Spleen (tissue), 7 donors: ENCODE measurements around the gene GABRG3.

ENCODE experiments used
- CTCF ChIP-seq, 11 experiments: fragments of 200-600 bp in 7 of 11; fragments of 450-650 bp in 4 of 11; sonication (generic) in 4 of 11; IDR thresholded peaks in 8 of 11; conservative IDR thresholded peaks in 3 of 11; 1 replicate in 7 of 11; 2 replicates in 4 of 11; pipeline versions ENCODE4 v1.4.0 to v1.8.0; 2016 to 2021; ENCODE audit warnings: antibody characterized with exemption in 11 of 11, inconsistent platforms in 4 of 11, mild to moderate bottlenecking in 1 of 11
- POLR2A ChIP-seq, 3 donors: fragments of 450-650 bp; IDR thresholded peaks; one replicate each; pipeline ENCODE4 v1.5.1; 2017; ENCODE audit warnings: antibody characterized with exemption in 3 of 3, mild to moderate bottlenecking in 1 of 3
- donor health status: DM: no; HTN: no; CAD: no; lungs with moderate emphysema.
- donor health status: DM: no; HTN: no; CAD: no.
- donor health status: DM: no; HTN: no; CAD: no.

GRCh38 chr15:27473845-27474244 lies 502.9 kb downstream of the GABRG3 start:
- TF ChIP-seq CTCF (IDR thresholded peaks at IDR 0.05 in 8 of 11, conservative IDR thresholded peaks at IDR 0.05 in 3 of 11) (no peak), POLR2A (IDR thresholded peaks at IDR 0.05) (no peak)
